Measurements from ENCODE around the gene CTIF. TPM values are rescaled to one million over a fixed set of nuclear protein-coding genes. Genes with fewer than 3 reads are reported as not detected.

The CTIF gene
- total RNA-seq, 1 donor: 86.4 TPM

DNA sequence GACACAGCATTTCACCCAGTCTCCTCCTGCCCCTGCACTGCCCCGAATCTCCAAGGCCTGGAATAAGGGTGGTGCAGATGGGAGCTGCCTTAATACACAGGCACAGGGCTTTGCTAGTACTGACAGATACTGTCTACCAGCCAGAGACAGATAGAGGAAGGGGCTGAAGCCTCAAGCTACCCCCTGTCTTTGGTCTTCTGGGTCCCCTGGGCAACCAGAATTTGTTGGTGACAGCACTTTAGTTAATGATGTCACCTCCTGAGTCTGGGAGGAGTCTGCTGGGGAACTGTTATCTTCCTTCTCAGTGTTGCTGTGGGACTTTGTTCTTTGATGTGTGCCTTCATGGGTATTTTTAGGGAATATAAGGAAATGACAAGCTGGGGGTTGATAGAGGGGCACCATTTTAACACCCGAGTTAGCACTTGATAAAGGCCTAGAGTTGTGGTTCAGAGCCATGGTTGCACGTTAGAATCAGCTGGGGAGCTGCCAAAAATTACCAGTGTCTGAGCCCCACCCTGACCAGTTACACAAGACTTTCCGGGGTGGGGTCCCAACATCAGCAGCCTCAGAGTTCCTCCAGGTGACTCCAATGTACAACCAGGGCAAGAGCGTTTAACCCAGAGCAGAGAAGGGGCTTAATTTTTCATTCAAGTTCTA, 275.1 kb downstream of the CTIF start:
- peak; percentile 48 for DNase-seq (ENCODE audit: low read depth)
- no peak overlapping the region for H3K4me3 ChIP-seq (ENCODE audit: low read depth, low read length)
- TF ChIP-seq, protein P1, sequence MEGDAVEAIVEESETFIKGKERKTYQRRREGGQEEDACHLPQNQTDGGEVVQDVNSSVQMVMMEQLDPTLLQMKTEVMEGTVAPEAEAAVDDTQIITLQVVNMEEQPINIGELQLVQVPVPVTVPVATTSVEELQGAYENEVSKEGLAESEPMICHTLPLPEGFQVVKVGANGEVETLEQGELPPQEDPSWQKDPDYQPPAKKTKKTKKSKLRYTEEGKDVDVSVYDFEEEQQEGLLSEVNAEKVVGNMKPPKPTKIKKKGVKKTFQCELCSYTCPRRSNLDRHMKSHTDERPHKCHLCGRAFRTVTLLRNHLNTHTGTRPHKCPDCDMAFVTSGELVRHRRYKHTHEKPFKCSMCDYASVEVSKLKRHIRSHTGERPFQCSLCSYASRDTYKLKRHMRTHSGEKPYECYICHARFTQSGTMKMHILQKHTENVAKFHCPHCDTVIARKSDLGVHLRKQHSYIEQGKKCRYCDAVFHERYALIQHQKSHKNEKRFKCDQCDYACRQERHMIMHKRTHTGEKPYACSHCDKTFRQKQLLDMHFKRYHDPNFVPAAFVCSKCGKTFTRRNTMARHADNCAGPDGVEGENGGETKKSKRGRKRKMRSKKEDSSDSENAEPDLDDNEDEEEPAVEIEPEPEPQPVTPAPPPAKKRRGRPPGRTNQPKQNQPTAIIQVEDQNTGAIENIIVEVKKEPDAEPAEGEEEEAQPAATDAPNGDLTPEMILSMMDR (IDR thresholded peaks at IDR 0.05; ENCODE audit: insufficient read depth, low read depth, low read length): no peak

DNA sequence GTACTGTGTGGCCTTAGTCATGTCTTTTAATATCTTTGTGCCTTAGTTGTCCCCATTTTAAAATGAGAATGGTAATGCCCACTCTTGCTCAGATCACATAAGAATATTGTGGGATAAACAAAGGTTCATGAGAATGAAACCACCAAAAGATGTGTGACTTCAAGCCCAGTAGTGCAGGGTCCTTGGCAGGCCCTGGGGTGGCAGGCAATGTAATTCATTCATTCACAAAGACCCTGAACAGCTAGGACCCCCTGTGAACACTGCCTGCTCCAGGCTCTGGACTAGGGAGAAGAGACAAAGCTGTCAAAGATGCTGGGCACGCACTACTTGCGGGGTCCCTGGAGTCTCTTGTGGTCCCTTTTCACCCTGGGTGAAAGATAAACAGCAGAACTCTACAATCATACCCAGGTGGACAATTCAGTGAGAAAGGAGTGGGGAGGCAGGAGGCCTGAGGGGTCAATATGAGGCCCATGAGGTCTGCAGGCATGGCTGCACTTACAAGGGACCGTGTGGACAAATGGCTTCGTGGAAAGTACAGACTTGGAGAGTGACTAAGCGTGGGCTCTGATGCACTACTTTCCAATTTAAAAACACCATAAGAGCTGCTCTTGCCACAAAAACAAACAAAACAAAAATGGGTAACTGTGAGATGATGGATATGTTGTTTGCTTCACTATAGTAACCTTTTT, 275.8 kb downstream of the CTIF start:
- no peak overlapping the region for H3K4me3 ChIP-seq (ENCODE audit: low read depth, low read length)
- TF ChIP-seq, protein P1 (IDR thresholded peaks at IDR 0.05; ENCODE audit: insufficient read depth, low read depth, low read length): no peak
- peak; percentile 23 for DNase-seq (ENCODE audit: low read depth)

DNA sequence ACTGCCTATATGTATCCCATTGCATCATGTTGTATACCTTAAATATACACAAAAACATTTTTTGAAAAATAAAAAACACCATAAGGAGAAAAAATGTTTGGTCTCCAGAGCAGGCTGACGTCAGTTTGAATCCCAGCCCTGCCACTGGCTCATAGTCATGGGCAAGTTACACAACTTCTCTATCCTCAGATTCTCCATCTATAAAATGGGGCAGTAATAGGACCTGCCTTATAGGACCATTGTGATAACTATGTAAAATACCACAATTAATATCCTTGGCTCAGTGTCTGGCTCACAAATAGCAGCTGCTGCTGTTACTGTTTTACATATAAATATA, 276.3 kb downstream of the CTIF start:
- TF ChIP-seq, protein P1 (IDR thresholded peaks at IDR 0.05; ENCODE audit: insufficient read depth, low read depth, low read length): no peak
- H3K4me3 ChIP-seq (ENCODE audit: low read depth, low read length): no peak overlapping the region
- DNase-seq (ENCODE audit: low read depth): no peak

DNA sequence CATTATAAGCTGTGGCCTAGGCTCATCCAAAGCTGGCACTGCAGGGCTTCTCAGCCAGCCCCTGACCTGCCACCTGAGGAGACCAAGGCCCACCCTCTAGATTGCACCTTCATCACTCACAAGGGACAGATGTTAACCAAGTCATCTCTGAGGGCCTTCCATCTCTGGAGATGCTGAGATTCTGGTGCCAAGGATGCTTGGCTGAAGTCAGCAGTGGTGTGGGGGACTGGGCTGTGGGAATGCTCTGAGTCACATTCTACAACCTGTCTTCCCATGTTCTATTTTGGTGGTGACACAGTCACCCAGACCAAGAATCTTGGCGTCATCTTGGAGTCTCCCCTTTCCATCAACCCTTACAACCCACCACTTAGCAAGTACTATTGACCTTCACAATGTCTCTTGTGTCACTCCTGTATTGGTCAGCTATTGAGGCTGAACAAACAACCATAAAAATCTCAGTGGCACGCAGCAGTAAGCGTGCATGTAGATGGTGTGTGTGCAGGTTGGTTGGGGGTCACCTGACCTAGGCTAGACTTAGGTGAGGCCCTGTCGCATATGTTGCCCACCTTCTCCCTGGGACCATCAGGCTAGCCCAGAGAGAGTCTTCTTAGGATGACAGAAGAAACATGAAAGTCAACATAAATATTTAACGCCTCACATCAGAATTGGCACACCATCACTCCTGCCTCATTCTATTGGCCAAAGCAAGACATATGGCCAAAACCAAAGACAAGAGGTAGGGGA, 276.9 kb downstream of the CTIF start:
- TF ChIP-seq, protein P1 (IDR thresholded peaks at IDR 0.05; ENCODE audit: insufficient read depth, low read depth, low read length): no peak
- no peak overlapping the region for H3K4me3 ChIP-seq (ENCODE audit: low read depth, low read length)

DNA sequence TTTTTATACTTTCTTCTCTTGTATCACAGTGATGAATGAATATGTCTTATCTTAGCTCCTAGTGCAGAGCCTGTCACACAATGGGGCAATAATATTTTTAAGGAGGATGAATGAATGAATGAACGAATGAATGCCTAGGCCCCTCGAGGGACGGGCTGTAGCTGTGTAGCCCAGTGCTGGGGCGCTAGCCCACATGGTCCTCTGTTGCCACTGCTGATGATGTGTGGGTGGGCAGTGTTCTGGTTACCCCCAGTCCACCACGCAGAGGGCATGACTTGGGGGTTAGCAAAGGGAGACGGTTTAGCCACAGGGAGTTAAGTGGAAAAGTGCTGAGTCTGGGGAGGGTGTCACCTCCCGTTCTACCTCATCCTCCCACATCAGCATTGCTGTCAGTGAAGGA, 277.7 kb downstream of the CTIF start:
- TF ChIP-seq, protein P1 (IDR thresholded peaks at IDR 0.05; ENCODE audit: insufficient read depth, low read depth, low read length): no peak
- DNase-seq (ENCODE audit: low read depth): no peak
- H3K4me3 ChIP-seq (ENCODE audit: low read depth, low read length): no peak overlapping the region

More for the DNA sequence above, 276.9 kb downstream of the CTIF start:
- no peak for DNase-seq (ENCODE audit: low read depth)

DNA sequence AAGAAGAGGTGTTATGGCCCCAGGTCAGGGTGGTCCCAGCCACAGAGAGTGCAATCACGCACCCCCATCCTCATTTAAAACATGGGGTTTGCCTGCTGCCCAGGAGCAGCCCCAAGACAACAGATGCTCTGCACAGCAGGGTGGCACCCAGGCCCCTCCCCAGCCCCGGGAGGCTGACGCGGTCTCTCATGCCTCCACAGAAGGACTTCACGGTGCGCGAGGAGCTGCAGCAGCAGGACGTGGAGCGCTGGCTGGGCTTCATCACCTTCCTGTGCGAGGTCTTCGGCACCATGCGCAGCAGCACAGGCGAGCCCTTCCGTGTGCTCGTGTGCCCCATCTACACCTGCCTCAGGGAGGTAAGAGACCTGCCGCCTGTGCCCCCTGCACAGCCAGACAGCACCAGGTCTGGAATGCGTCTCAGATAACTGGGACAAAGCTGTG, 278.2 kb downstream of the CTIF start:
- no peak overlapping the region for H3K4me3 ChIP-seq (ENCODE audit: low read depth, low read length)
- TF ChIP-seq, protein P1 (IDR thresholded peaks at IDR 0.05; ENCODE audit: insufficient read depth, low read depth, low read length): no peak
- no peak for DNase-seq (ENCODE audit: low read depth)

Data from fibroblast of villous mesenchyme (primary cell).